Astrocyte (in vitro differentiated cells and primary cell): ENCODE results near the gene GAB1.

Source experiments
- EZH2 ChIP-seq: IDR thresholded peaks from 2 replicates; pipeline ENCODE4 v1.6.1; 2012; ENCODE audit warnings: mild to moderate bottlenecking, low read length, inconsistent platforms; ENCODE audit not compliant: insufficient read depth
- TF ChIP-seq, protein P1 (sequence below): IDR thresholded peaks from 2 replicates; pipeline ENCODE4 v1.5.1; 2011; ENCODE audit warnings: low read depth, mild to moderate bottlenecking, inconsistent platforms, low read length, moderate library complexity; ENCODE audit not compliant: insufficient read depth

DNA sequence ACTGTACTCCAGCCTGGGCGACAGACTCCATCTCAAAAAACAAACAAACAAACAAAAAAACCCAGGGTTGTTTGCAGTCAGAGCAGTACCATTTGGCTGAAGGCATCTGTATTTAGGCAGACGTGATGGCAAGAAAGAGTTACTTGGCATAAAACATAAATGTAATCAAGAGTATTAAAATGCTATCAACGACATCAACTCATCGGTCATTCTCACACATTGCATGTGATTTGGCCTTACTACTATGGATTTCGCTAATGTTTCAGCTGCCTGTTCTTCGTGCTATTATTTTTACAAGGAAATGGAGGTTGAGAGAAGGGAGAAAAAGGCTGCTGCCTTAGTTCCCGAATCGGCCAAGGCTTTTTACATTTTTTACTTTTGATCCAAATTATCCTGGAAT, 161.3 kb downstream of the GAB1 start:
- TF ChIP-seq, protein P1, sequence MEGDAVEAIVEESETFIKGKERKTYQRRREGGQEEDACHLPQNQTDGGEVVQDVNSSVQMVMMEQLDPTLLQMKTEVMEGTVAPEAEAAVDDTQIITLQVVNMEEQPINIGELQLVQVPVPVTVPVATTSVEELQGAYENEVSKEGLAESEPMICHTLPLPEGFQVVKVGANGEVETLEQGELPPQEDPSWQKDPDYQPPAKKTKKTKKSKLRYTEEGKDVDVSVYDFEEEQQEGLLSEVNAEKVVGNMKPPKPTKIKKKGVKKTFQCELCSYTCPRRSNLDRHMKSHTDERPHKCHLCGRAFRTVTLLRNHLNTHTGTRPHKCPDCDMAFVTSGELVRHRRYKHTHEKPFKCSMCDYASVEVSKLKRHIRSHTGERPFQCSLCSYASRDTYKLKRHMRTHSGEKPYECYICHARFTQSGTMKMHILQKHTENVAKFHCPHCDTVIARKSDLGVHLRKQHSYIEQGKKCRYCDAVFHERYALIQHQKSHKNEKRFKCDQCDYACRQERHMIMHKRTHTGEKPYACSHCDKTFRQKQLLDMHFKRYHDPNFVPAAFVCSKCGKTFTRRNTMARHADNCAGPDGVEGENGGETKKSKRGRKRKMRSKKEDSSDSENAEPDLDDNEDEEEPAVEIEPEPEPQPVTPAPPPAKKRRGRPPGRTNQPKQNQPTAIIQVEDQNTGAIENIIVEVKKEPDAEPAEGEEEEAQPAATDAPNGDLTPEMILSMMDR: no peak
- TF ChIP-seq EZH2: no peak
